GM03348 (cell line): ENCODE measurements around the gene STAG3.
"Not testable (repeated sequence)": the region's sequence is repeated elsewhere in the genome, so short reads cannot be mapped to it uniquely, and the experiment has no call there.

Source experiments
- DNase-seq: peaks from one replicate; pipeline ENCODE4 v3.0.0; 2012; ENCODE audit warnings: low spot score

Gene STAG3

DNA sequence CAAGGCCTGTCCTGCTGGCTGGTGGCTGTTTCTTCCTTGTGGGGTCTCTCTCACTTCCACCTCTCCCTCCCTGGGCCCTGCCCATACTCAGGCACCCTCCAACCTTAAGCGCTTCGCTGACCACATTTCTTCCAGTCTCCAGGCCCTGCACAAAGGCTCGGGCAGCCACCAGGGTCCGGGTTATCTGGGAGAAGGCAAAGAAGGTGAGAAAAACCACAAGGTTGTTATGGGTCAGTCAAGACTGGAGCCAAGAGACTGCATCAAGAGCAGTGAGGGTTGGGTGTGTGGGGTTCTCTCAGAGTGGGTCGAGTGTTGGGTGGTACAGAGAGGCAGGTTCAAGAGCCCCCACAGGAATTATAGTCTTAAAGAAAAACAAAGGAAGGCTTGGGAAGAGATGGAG lies 3.1 kb upstream of the STAG3 start:
- DNase-seq = no peak

GRCh38 chr7:100175296-100175935 lies 2.3 kb upstream of the STAG3 start:
- no peak for DNase-seq

GRCh38 chr7:100176096-100177044 lies 1.3 kb upstream of the STAG3 start:
- no peak for DNase-seq

- not testable (repeated sequence) for DNase-seq
Observed at GRCh38 chr7:100180084-100180483, 2.4 kb downstream of the STAG3 start.

DNA sequence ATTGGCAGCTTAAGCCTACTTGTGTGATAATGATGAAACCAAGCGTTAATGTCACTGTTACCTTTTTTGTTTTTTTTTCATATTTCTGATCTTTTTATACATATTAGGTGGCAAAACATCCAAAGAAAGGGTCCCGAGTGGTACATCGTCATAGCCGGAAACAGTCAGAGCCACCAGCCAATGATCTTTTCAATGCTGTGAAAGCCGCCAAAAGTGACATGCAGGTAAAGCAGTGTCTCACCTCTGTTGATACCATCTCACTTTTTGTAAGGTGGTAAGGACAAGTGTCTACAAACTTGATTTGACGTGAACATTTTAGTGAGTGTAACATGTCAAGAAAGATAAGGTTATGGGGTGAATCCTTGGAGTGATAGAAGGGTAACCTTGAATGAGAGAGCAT lies 4.9 kb downstream of the STAG3 start:
- not testable (repeated sequence) for DNase-seq

- not testable (repeated sequence) for DNase-seq
Observed at GRCh38 chr7:100183090-100183489, 5.4 kb downstream of the STAG3 start.

- no peak for DNase-seq
Observed at GRCh38 chr7:100185726-100186125, 8.0 kb downstream of the STAG3 start.

DNA sequence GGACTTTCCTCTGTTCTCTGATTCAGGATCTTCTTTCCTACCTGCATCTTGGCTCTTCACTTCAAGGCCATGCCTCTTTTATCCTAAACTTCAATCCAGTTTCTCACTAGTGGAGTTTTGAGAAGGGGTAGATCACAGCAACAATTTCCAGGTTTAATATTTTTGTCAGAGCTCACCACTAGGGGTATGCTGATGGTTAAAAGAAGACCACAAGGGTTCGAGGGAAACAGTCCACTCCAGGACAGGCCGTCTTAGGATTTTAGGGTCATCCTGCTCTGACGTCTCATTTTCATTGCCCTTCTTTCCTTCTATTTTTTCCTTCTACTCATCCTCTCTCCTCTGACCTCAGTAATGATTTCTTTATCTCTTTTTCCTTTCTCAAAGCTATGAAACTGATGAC lies 11.3 kb downstream of the STAG3 start:
- DNase-seq = no peak

DNA sequence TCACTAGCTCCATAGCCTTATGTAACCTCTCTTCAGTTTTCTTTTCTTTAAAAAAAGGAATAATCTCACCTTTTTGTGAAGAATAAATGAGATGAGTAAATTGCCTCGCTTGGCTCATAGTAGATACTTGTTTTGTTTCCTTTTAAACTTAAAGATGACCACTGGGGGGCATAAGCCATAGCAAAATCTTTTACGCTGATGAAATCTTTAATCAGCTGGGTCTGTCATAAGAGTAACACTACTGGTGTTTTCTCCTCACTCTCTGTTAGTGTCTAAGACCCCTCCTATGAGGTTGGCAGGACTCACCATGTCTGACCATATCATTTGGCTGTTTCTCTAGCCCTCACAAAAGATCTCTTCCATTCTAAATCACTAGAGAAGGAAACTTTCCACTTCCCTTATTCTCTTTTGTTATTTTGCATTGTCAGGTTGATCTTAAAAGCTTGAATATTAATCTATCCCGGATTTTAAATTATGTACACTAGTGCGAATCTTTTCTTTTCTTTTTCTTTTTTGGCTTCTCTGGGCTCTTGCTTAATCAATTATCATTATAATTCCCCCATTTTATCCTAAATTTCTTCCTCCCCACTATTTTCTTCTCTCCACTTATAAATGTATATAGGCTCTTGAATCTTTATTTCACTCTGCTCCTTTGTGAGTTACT lies 12.5 kb downstream of the STAG3 start:
- peak; percentile 48 for DNase-seq

DNA sequence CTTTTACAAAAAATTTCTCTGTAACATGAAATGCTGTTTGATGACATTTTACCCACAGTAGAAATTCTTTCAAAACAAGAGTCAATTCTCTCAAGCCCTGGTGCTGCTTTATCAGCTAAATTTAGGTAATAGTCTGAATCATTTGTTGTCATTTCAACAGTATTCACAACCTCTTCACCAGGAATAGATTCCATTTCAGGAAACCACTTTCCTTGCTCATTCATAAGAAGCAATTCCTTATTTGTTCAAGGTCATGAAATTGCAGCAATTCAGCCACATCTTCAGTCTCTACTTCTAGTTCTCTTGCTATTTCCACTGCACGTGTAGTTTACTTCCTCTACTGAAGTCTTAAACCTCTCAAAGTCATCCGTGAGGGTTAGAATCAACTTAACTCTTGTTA lies 14.1 kb downstream of the STAG3 start:
- no peak for DNase-seq

DNA sequence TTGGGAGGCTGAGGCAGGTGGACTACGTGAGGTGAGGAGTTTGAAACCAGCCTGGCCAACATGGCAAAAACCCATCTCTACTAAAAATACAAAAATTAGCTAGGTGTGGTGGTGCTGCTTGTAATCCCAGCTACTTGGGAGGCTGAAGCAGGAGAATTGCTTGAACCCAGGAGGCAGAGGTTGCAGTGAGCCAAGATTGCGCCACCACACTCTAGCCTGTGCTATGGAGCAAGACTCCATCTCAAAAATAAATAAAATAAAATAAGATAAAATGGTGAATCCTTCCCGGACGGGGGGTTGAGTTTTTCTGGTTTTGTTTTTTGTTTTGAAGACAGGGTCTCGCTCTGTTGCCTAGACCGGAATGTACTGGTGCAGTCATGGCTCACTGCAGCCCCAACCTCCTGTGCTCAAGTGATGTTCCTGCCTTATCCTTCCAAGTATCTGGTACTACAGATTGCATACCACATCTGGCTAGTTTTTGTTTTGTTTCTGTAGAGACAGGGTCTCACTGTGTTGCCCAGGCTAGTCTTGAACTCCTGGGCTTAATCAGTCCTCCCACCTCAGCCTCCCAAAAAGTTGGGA lies 14.7 kb downstream of the STAG3 start:
- DNase-seq = not testable (repeated sequence)

GRCh38 chr7:100192969-100193368 lies 15.3 kb downstream of the STAG3 start:
- DNase-seq = no peak

- no peak for DNase-seq
Observed at GRCh38 chr7:100195222-100195621, 17.5 kb downstream of the STAG3 start.

DNA sequence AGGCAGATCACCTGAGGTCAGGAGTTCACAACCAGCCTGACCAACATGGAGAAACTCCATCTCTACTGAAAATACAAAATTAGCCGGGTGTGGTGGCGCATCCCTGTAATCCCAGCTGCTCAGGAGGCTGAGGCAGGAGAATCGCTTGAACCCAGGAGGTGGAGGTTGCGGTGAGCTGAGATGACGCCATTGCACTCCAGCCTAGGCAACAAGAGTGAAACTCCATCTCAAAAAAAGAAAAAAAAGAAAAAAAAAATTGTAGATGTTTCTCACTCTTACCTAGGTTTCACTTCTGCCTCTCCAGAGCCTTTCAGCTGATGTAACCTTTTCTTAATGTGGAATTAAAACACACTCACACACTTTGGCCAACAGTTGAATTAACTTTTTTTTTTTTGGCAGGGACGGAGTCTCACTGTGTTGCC lies 18.2 kb downstream of the STAG3 start:
- DNase-seq = not testable (repeated sequence)

DNA sequence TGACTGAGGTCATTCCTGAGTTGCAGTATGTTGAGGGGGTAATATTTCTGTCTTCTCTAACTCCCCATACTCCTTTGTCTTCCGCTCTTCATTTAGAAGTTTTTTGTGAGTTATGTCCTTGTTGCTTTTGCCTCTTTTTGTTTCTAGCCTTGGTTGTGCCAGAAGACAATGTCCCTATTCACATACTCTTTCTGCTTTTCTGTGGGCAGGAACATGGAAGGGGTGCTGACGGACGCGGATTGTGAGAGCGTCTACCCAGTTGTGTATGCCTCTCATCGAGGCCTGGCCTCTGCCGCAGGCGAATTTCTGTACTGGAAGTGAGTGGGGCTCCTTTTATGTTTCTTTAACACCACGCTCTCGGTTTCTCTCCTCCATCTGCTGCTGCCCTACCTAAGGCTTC lies 20.5 kb downstream of the STAG3 start:
- DNase-seq = no peak

- DNase-seq = no peak
Observed at GRCh38 chr7:100200693-100201092, 23.0 kb downstream of the STAG3 start.

DNA sequence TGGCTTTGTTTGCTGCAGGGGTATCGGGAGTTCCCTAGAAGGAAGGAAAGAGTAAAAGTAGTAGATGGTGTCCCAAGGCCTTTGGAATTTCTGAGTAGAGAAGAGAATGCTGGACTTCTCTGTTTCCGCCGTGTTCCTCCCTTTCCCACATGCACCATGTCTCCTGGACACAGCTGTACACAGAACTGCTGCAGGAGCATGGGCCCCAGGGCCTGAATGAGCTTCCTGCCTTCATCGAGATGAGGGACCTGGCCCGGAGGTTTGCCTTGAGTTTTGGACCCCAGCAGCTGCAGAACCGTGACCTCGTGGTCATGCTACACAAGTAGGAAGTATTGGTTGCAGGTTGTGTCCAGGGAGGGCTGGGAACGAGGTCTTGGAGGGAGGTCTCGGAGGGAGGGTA lies 26.7 kb downstream of the STAG3 start:
- no peak for DNase-seq

DNA sequence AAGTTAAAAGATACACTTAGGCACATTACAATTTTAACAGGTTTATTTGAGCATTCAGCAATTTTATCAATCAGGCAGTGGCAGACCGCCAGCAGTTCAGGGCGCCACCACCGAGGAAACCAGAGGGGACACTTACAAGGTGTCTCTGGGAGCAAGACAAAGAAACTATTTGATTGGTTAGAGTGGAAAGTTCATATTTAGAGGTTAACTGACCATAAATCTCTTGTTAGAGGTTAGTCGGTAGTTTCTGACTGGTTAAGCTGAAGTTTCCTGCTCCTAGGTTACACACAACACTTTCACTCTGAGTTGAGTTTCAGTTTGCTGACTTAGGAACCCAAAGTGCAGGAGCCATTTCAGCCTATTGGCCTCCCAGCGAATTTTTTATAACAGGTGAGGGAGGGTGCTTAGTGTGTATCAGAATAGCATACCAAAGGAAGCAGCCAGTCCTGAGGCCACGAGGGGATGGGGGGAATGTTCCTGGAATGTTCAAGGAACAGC lies 31.2 kb downstream of the STAG3 start:
- no peak for DNase-seq

DNA sequence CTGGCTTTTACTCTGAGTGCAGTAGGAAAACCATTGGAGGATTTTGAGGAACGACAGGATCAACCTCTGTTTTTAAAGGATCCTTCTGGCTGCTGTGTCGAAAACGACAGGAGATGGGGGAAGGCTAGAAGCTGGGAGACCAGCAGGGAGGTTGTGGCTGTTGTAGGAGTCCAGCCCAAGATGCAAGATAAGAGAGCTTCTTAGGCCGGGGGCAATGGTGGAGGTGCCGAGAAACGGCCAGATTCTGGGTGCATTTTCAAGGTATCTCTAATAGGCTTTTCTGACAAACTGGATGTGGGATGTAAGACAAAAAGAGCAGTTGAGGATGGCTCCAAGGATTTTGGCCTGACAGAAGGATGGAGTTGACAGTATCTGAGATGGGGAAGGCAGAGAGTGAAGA lies 31.8 kb downstream of the STAG3 start:
- no peak for DNase-seq

DNA sequence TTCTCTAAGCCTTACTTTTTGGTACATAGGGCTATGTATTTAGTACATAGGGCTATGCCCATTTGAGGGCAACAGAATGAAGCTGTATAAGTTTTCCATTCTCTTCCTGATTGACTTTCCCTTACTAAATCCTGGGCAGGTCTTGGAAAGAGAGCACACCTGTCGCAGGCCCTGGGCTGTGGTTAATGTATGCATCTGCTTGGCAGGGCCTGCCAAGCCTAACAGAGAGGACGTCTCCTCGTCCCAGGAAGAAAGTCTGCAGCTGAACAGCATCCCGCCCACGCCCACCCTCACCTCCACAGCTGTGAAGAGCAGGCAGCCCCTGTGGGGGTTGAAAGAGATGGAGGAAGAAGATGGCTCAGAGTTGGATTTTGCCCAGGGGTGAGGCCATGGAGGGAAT lies 33.1 kb downstream of the STAG3 start:
- DNase-seq = no peak

DNA sequence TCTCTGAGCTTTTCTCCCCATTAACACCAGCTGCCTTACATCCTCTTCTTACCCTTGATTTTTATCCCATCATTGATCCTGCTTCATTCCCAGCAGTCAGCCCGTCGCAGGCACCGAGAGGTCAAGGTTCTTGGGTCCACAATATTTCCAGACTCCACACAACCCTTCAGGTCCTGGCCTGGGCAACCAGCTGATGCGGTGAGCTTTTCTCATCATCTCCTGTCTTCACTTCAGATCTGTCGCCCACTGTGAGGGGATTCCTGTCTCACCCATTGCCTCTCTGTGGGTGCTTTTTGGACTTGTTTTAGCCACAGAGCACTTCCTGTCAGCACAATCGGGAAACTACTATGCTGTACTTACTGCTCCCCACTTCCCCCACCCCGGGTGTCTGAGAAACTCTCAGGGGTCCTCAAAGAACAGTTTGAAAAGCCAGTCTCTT lies 33.6 kb downstream of the STAG3 start:
- no peak for DNase-seq

- no peak for DNase-seq
Observed at GRCh38 chr7:100212631-100213286, 35.0 kb downstream of the STAG3 start.
